HG03060 (cell line): ENCODE results near the gene PRKAR1A.
"Not testable (repeated sequence)": the region's sequence is repeated elsewhere in the genome, so short reads cannot be mapped to it uniquely, and the experiment has no call there.

Source experiments
- ATAC-seq: cut with Tn5 transposase; IDR thresholded peaks from one replicate; pipeline ENCODE4 v1.9.1; 2021; ENCODE audit warnings: low read depth, moderate number of reproducible peaks; ENCODE audit not compliant: unreplicated experiment

PRKAR1A gene

DNA sequence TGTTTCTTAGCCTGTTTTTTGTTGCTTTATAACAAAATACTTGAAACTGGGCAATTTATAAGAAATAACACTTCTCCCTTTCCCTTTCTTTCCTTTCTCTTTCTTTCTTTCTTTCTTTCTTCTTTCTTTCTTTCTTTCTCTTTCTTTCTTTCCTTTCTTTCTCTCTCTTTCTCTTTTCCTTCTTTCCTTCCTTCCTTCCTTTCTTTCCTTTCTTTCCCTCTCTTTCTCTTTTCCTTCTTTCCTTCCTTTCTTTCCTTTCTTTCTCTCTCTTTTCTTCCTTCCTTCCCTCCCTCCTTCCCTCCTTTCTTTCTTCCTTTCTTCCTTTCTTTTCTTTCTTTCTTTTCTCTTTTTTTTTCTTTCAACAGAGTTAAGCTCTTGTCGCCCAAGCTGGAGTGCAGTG lies 61.1 kb downstream of the PRKAR1A start:
- no peak for ATAC-seq

DNA sequence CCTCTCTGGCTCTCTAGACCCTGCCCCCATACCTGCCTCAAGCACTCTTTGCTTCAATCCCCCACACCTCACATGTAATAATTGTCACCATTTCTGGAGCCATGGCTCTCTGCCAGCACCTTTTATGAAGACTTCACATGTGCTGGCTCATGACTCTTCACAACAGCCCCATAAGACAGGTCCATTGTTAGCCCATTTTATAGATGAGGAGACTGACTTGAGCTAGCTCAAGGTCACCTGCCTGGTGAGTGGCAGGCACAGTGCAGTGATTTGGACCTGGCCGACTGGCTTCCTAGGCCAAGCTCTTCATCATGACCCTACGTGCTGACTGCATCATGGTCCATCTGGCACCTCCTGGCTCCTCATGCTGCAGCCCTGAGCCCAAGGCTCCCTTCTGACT lies 63.9 kb downstream of the PRKAR1A start:
- ATAC-seq, result no peak

DNA sequence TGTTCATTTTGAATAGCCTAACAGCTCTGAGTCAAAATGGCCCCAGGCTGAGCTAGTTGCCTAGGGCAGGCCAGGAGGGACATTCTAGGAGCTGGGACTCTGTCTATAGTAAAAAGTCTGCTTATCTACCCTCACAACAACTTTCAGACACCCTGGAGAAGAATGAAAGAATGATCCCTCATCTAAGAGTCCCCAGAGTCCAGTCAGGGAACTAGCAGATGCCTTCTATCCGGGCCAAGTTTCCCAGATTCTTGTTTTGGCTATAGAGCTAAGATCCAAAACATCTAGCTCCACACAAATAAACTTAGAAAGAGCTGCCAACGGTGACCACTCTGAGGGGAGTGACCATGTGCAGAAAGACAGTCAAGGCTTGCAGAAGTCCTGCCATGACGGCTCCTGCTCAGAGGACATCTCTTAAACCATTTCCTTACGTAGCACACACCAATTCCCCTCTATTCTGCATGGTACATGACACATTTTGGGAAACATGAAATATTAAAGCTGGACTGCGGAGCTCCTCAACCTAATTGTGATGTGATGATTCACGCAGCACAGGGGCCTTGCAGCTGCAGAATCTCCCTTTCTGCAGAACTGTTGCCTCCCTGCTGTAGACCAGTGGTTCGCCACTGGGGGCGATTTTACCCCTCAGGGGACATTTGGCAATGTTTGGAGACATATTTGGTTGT lies 64.7 kb downstream of the PRKAR1A start:
- no peak for ATAC-seq

DNA sequence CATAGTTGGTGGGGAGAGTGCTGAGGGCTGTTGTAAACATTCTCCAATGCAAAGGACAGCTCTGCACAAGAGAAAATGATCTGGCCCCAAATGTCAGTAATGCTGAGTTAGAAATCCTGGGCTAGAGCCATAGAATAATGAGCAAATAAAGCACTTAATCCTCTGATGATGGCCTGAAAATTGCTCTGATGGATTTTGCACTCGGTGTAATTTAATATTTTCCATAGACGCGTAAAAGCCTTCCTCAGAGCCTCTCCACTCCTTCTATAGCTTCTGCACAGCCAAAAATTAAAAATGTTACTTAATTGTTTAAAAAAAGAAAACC lies 65.2 kb downstream of the PRKAR1A start:
- no peak for ATAC-seq

DNA sequence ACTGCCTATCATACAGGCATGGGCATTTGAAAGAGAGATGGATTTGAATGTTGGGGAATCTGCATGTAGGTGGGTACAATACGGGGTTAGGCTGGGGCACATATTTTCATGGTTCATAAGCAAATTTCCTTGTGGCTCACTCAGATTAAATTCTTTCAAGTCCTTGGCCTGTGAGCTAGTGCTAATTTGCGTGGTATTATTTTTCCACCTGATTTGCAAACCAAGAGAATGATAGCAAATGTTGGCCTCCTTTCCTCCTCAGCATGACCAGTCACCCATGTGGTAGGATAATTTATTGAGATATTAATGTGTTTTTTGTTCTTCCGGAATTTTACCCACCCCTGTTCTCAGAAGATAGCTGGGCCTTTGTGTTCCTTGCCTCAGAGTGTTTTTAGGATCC lies 66.0 kb downstream of the PRKAR1A start:
- no peak for ATAC-seq

DNA sequence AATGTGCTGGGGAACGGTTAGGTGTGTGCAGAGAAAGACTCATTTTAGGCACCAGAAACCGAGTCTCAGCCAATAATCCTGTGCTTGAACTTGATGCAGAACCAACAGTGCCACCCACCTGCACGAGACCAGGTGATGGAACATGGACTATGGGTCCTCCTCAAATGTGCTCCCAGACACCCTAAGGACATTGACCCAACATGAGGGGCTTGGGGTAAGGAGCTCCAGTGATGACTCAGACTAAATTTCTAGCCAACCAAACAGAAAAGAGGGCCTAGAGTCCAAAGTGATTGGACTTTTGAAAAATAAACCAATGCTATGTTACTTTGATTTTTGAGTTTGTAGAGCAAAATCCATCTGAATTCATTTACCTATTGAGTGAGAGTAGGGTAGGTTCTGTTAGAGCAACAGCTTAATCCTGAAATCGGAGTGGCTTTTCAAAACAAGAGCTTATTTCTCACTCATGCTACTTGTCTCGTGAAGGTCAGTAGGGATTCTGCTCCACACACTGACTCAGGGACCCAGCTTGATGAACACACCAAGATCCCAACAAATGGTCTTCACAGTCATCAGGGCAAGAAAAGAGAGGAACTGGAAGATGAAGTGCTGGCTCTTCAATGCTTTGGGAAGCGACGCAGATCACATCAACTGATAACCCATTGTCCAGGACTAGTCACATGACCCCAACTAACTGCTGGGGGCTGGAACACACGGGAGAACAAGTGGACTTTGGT lies 67.1 kb downstream of the PRKAR1A start:
- no peak for ATAC-seq

DNA sequence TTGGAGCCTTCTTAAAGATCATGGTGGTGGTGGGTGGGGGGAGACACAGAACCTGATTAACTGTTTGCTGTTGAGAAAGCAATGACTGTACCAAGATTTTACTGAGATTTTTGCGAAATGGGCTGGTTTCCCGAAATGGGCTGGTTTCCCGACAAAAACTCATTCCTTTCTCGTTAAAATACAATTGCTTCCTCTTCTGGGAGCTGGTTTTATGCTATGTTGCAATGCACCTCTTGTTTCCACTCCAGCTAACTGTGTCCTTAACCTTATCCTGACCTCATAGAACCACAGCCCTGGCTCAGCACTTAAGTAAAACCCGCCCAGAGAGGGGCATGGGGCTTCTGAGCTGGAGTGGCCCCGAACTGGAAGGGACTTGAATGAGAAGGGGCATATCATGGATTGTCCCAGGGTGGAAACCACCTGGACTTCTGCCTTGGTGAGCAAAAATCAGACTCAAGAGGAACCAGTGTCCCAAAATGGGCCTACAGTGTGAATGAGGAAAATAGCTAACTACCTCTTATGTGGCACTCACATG lies 68.1 kb downstream of the PRKAR1A start:
- ATAC-seq, result no peak

DNA sequence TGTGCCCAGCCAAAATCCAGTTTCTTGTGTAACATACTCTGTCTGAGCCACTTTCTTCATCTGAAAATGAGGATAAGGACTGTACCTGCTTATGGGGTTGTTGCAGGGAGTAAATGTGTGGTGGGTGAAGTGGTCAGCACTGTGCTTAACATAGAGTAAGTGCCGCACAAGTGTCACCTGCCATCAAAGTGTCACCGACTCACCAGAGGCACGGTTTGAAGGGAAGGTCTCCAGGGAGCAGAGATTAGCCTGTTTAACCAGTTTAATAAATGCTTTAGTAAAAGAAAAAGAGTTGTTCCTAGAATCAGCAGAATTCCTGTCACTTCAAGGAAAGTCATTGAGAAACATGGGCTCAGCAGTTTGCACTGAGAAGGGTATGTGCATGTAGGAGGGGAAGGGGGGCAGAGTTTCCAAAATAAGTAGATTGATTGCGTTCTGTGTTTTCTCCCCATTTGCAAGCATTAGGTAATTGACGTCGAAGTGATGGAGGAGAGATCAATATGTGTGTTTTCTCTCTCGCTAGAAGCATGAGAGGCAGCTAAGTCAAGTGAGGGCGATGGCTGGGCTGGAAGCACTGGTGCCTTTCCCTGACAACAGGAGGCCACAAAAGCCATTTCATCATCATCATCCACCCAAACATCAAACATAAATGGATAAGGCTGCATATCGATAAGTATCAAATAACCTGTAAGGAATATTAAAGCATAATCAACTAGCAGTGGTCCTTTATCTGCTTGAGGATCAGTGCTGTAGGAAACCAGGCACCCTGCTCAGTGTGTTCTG lies 69.8 kb downstream of the PRKAR1A start:
- no peak for ATAC-seq

DNA sequence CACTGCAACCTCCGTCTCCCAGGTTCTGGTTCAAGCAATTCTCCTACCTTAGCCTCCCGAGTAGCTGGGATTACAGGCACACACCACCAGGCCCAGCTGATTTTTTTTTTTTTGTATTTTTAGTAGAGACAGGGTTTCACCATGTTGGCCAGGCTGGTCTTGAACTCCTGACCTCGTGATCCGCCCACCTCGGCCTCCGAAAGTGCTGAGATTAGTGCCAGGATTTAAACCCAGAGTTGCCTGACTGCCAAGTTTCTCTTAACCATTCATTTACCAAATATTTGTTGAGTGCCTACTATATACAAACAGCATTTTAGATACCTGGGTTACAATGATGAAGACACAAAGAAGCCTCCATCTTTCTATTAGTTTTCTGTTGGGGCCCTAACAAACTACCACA lies 70.6 kb downstream of the PRKAR1A start:
- ATAC-seq, result not testable (repeated sequence)

DNA sequence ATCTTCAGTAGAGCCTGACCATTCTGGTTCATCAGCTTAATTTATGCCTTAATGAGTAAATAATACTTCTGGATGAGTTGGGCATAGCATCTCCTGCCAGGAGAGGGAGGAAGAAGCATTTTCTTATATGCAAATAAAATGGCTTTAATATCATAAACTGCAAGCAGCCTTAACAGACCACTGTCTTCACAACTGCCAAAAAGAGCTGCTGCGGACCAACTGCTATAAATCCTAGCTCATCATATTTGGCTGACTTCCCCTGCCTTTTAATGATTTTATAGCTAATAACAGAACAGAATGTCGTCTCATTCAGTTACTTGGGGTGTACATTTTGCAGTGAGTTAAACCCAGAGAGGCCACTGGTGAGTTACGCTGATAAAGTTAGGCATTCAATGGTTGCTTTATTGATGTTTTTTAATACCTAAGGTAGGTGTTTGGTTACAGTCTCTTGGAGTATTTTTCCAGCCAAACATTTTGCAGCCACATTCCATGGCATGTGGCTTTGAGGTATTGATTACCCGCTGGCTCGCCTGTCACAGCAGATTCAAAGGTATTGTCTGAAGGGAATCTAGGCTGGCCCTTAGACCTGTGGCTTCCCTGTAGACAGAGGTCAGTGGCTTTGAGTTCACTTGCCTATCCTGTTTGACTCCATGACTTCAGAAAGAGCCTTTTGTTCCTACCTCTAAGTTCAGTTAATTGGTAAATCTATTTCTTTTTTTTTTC lies 72.5 kb downstream of the PRKAR1A start:
- no peak for ATAC-seq

DNA sequence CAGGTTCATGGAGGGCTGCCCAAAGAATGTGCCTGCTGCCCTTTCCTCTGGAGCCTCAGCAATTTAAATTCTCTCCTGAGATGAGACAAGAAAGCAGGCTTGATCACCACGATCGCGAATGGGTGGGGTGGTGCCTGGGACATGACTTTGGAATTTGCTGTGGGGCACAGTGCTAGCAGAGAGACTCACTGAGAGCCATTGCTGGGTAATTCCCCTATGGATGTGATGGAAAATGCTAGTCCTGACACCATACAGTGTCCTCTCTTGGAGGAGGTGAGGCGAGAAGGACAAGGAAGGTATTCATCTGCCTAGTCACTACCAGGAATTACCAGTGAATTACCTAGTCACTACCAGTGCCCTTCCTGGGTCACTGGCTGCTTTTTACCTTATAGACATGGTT lies 73.4 kb downstream of the PRKAR1A start:
- ATAC-seq, result no peak

DNA sequence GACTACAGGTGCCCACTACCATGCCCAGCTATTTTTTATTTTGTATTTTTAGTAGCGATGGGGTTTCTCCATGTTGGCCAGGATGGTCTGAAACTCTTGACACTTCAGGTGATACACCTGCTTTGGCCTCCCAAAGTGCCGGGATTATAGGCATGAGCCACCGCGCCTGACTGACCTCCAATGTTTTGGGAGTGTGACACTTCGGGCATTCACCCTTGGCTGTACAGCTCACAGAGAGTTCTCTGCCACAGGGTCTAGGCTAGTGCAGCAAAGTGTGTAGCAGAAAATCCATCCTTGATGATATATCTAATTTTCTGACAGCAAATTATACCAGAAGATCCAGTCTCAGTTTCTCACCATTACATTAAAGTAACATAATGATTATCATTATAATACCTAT lies 74.8 kb downstream of the PRKAR1A start:
- ATAC-seq, result no peak

DNA sequence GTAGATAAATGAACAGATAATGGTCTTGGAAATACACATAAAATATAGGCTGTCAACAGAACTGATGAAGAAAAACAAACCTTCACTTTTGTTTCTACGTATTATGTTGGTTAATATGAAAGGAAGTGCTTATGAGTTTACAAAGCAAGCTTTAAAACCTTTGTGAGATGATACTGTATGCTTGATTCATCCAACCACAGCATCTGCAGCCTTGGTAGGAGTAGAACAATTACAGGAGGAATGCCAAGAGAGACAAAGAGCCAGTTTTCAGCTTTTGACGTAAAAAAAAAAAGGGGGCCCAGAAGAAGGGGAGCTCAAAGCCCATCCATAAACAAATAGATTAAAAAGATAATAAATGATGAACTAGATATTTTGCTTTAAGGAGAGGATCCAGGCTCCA lies 75.6 kb downstream of the PRKAR1A start:
- no peak for ATAC-seq

DNA sequence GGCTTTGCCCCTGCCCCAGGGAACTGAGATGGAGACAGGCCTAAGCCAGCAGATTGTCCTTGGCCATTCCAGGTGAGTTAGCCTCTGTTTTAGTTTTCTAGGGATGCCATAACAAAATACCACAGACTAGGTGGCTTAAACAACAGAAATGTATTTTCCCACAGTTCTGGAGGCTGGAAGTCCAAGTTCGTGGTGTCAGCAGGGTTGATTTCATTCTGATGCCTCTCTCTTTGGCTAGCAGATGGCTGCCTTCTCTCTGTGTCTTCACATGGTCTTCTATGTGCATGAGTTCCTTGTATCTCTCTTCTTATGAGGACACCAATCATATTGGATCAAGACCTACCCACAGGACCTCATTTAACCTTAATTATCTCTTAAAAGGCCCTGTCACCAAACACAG lies 76.1 kb downstream of the PRKAR1A start:
- no peak for ATAC-seq

DNA sequence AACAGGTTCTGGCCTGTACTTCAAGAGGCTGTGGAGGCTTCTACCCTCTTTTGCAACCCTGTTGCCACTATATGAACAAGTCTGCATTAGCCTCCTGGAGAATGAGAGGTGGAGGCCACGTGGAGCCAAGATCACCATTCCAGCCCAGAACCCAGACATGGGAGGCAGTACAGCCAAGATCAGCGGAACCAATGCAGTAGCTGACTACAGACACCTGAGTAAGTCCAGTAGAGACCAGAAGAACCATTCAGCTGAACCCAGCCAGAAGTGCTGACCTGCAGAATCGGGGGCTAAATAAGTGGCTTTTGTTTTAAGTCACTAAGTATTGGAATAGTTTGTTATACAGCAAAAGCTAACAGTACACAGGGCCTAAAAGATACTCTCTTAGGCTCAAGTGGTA lies 76.9 kb downstream of the PRKAR1A start:
- ATAC-seq, result no peak

DNA sequence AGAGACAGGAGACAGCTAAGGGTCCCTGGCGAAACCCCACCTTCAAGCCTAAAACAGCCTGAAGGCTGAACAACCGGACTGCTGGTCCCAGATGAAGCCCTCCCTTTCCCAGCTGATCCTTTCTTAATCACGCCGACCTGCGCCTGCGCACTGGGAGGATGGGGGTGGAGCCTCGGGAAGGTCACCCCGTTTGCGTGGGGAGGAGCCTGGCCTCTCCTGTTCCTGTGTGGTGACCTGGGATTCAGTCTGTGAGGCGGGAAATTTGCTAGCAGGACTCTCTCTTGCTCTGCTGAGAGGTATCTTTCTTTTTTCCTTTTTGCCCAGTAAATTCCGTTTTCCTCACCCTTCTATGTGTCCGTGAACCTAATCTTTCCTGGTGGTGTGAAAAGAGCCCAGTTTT lies 79.4 kb downstream of the PRKAR1A start:
- no peak for ATAC-seq

DNA sequence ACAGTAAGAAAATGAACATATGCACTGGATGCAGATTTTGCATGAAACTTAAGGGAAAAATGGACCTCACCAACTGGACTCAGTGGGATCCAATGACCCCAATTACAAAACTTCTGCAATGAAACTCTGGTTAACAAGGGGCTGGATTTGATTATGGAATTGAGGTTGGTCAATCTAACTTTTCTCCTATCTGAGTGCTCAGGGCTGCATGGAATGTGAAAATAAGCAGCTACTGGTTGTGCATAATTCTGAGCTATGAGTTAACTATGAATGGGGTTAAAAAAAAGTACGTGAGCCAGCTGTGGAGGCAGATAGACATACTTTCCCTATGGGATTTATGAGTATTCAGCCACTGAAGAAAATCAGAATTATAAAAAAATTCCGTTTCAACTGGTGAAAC lies 79.8 kb downstream of the PRKAR1A start:
- no peak for ATAC-seq

DNA sequence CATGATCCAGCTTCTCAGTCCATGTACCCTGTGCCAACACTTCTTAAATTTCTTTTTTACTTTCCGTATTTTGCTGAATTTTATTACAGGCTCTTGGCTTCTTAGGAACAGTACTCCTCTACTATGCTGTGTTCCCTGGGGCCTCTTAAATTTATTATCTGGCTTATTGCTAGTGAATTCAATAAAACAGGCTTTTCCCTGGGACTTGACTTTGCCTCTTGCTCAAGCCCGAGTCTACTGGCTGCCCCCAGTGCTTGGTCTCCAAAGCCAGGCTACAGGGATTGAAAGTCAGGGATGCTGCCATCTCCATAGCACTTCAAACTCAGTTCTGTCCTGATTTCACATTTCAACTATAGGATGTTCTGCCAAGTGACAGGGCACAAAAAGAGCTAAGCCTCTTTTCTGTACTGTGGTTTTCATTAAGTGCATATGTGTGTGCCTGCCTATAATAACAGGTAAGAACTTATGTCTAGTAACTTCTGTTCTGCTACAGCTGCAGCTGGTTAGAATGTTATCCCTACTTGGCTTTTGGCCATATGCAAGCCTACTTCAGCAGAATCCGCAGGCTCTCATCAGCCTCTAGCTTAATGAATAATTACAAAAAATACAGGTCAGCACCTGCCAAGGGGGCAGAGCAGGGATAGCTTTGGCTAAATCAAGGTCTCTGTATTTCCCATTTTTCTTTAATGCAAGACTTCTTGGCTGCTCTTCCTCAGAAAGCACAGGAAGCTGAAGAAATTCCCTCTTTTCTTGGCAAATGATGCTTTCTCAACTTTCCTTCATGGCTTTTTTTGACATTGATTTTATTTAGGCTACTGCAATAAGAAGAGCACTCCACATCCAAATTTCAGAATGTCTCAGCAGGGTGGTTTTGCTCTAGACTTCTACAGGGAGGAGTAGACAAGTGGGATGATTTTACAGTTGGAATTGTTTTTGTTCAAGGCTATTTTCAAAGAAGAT lies 80.7 kb downstream of the PRKAR1A start:
- ATAC-seq, result no peak

DNA sequence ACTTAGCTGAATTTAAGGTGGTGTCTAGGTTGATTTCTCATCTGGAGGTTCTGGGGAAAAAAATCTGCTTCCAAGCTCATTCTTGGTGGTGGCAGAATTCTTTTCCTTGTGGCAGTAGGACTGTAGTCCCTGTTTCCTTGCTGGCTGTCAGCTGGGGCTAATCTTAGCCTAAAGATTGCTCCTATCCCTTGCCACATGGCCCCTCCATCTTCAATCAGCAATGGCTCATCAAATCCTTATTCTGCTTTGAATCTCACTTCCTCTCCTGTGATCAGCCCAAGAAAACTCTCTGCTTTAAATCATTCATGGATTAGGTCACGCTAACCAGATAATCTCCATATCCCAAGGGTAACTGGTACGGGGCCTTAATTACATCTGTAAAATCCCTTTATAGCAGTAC lies 82.3 kb downstream of the PRKAR1A start:
- no peak for ATAC-seq

DNA sequence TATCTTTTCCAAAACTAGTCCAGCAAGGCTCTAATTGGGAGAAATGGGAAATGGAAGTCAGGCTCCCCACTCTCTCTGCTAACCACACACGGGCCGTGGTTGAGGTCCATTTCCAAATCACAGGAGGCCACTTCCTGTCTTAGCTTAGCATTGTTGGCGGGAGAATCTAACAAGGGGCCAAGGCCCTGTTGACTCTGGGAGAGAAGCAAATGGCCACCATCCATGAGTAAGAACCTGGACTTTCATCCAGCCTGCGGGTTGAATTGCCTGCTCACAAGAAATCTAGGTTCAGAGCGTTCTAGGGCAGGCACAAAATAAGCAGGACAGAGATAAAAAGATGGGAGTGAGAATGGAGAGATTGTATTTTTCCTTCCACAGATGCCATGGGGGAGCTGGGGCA lies 83.3 kb downstream of the PRKAR1A start:
- ATAC-seq, result no peak
